T-helper 2 cell treated with Interferon-gamma antibody and Interleukin-4, amounts not matched to agents 100 ng/mL and 5 ng/mL, for 36 hours (primary cell): ENCODE results near the gene ARHGEF5. TPM values are rescaled to one million over a fixed set of nuclear protein-coding genes. Genes with fewer than 3 reads are reported as not detected.
"Not testable (repeated sequence)": the region's sequence is repeated elsewhere in the genome, so short reads cannot be mapped to it uniquely, and the experiment has no call there.

Experiments
- intact Hi-C: fragments of 100-400 bp; cut with micrococcal nuclease; formaldehyde crosslinking; loops from one replicate; pipeline ENCODE4 v1.15.1; 2023
- total RNA-seq: library from RNA; stranded (reverse); gene quantifications from 2 replicates; pipeline ENCODE4 v1.2.3, GENCODE V29; 2022

ARHGEF5 gene
- total RNA-seq = 11.0 and 11.9 TPM in 2 replicates

DNA sequence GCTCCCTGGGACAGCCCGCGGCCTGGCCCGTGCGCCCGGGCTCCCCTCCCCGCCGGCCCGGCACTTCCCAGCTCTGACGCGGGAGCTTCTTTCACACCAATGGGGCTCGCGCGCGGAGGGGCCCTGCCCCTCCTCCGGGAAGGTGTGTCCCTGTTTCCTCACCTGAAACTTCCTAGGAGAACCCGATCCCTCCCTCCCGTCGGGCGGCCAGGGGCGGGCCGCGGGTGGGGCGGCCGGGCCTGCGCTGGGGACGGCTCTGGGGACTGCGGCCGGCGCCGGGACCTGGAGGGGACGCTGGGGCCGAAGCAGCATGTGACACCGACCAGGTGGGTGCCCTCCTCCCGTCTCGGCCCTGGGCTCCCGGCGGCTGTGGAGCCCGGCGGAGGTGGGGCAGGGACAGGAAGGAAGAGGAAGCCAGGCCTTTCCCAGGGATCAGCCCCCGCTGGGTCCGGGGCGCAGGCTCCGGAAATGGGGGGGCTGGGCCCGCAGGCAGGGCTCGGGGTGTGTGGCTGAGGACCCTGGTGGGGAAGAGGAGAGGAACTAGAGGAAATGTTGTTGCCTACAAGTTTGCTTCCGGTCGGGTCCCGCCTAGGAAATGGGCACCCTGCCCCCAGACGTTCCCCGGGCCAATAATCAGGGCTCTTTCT lies at the start of gene ARHGEF5:
Gene ARHGEF5 (plus strand): TSS at position 227 of the 647 bp plus-strand sequence. CDS start 7,268 bp downstream, outside the sequence.
- intact Hi-C loops = not testable (repeated sequence)

DNA sequence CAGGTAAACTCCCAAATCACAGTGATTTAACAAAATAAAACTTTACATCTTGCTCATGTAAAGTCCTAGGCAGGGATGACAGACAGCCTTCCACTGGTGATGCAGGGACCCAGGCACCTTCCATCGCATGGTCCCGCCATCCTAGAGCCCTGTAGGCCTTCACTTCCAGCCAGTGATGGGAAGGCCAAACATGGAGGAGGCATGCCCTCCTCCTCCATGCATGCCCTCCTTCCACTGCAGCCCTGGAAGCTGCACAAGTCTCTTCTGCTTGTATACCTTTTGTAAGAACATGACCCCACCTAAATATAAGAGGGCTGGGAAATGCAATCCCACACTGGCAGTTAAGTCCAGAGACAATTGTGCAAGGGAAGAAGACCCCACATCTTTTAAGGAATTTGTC lies 45.5 kb upstream of the ARHGEF5 start:
- intact Hi-C loops = not testable (repeated sequence)

DNA sequence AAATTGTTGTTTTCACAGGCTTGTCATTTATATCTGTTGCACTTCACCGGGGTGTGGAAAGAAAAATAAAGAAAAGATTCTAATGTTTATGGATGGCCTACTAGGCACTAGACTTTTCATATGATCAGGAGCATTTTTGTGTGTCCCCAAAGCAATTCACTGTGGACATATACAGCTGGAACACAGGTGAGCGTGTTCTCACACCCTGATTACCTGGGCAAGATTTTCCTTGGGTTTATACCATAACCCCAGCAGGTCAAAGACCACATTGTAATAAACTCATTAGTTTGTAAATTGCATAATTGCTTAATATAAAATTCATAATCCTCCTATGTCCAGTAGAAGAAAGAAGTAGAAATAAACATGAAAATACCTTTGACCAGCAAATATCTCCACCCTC lies 44.0 kb upstream of the ARHGEF5 start:
- intact Hi-C loops = not testable (repeated sequence)

DNA sequence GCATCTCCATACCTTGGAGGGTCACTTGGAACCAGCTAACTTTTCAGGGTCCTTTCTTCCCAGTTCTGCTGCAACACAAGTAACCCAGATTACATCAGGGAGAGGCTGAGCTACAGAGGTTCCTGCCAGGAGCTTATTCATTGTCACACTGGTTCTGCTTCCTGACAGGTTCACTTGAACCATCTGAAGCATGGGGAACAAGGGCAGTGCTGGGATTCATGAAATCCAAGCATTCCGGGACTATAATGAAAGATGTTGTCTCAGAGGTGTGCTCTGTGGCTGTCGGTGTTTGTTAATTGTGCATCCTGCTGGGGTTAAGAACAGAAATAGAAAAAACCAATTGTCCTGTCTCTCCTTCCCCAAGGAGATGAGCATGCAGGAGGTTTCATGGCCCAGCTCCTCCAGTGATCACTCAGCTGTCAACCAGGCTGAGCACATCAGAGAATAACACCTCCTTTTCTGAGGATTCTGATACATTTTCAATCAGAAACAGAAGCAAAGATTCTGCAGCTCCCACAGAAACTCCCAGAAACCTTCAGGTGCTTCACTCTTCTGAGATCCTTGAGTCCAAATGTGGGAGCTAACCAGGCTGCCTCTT lies 43.2 kb upstream of the ARHGEF5 start, which contains the start of gene OR2A1:
Gene OR2A1 (plus strand): TSS at position 548 of the 598 bp plus-strand sequence. CDS start 5,706 bp downstream, outside the sequence.
- intact Hi-C loops = not testable (repeated sequence)

DNA sequence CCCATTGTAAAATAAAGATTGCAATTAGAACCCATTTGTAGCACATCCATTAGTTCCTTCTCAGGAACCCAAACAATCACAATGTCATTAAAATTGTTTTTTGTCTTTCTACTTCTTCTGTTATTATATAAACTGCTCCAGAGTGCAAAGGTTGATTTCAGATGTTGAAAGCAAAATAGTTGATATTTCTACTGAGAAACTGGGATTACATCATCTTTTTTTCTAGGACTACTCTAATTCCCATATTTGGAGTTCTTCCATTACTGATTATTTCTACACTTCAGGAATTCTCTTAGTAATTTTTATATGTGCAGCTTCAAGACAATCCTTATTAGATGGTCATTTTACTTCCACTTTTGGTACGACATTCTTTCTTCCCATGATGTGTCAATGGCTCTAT lies 37.7 kb upstream of the ARHGEF5 start:
- intact Hi-C loops = not testable (repeated sequence)

DNA sequence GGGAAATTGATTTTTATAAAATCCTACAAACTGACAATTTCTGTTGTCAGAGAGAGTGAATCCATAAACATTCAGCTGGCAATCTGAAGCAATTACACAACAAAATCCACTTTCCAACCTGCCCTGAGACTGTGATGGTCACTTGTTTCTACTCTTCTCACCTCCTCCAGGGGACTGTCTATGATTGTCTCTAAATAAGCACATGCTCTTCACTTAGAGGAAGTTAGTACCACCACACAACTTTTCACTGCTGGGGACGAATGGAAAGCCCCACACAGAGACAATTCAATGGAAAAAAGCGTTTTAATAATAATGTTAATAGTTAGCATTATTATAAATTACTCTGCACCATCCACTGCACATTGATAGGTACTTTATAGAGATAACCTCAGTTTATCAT lies 35.7 kb upstream of the ARHGEF5 start:
- intact Hi-C loops = not testable (repeated sequence)

- intact Hi-C loops = not testable (repeated sequence)
These were observed 33.5 kb upstream of the ARHGEF5 start for GRCh38 chr7:144321677-144322206.

DNA sequence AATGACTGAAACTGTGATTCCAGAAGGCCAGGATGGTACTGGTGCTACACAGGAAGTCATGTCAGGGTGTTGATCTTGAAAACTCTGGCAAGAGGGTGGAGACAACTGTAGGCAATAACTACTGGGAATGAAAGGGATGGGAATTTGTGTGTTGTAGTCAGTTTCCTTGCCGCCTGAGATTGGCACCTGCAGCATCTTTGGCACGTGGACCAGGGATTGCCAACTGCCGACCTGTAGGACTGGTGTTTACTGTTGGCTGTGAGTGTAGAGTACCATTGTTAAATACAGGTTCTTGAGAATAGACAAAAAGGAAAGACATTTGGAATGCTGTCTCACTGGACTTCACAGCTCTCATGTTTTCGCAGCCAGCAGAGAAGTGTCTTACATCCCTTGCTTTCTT lies 31.8 kb upstream of the ARHGEF5 start:
- intact Hi-C loops = not testable (repeated sequence)

- intact Hi-C loops = not testable (repeated sequence)
These were observed 29.3 kb upstream of the ARHGEF5 start for GRCh38 chr7:144325868-144326267.

DNA sequence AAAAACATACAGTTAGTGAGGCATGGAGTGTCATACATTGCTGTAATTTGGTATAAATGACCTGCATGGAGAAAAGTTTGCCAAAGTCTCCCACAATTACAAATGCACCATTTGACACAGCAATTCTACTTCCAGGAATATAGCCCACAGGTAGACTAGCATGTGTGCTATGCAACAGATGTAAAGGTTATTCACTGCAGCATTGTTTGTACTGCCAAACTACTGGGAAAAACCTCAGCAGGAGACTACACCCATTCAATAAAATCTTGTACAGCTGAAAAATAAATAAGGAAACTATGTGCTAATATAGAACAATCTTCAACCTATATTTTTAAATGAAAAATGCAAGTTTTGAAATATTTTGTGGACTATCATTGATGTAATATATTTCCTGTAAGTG lies 25.2 kb upstream of the ARHGEF5 start:
- intact Hi-C loops = not testable (repeated sequence)

DNA sequence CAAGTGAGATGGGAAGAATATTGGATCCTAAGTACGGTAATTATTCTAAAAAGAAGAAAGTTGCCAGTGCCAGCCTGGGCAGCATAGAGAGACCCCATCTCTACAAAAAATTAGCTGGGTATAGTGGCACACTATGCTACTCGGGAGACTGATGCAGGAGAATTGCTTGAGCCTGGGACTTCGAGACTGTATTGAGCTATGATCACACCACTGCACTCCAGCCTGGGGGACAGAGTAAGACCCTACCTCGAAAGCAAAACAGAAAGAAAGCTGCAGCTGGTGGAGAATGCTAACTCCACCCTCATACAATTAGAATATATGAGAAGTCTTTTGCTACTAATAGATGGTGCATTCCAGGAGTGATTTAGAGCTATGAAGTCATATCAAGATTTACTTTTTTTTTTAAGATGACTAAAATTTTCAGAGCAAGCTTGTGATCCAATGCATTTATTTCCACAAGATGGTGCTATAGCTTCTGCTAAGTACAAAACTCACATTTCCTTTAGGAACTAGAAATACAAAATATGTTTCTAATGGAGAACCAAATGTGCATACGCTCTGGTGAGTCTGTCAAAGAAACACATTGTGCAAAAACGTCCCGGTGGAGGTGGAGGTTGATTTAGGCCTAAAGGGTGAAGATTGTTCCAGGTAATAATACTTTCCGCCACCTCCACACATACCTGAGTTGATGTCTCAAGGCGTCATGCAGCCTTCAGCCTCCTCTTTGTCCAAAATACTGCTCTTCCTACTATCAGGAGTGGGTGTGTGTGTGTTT lies 23.8 kb upstream of the ARHGEF5 start:
- intact Hi-C loops = not testable (repeated sequence)

GRCh38 chr7:144331996-144332288 lies 23.3 kb upstream of the ARHGEF5 start:
- intact Hi-C loops = not testable (repeated sequence)

- intact Hi-C loops = not testable (repeated sequence)
These were observed 6.6 kb upstream of the ARHGEF5 start for GRCh38 chr7:144348625-144349024.

DNA sequence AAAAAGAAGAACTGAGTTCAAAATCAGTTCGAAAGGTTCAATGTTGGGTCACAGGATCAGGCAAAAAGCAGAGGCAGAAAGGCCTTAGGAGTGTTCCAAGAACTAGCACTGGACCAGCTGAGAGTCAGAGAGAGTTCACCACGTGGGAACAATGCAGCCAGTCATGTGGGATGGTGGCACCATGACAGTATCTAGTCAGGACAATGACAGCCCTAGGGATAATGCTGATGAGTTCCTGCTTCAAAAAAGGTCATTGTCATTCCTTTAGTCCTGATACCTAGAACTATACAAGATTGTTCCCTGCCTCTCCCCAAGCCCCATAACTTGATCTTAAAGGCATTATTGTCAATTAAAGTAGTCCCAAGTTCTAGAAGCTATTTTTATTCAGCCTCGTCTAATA lies 3.5 kb upstream of the ARHGEF5 start:
- intact Hi-C loops = not testable (repeated sequence)

GRCh38 chr7:144356185-144356584 lies 983 bp downstream of the ARHGEF5 start:
- intact Hi-C loops = not testable (repeated sequence)

GRCh38 chr7:144356860-144357259 lies 1.7 kb downstream of the ARHGEF5 start:
- intact Hi-C loops = not testable (repeated sequence)

DNA sequence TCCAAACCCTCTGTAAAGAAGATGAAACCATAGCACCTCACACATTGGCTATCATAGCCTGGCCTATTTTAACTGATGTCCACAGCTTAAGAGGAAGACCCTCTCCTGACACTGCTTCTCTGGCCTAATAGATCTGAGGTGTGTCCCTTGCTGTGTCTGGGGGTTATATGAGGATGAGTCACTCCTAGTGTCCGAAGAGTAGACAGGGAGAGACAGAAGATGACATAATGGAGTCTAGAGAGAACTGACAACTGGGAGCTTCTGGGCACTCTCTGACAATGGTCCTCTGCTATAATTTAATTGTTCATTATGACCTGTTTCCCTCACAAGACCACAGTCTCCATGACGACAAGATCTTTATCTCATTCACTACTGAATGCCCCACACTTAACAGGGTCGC lies 6.9 kb downstream of the ARHGEF5 start:
- intact Hi-C loops = not testable (repeated sequence)

GRCh38 chr7:144365523-144365922 lies 10.3 kb downstream of the ARHGEF5 start:
- intact Hi-C loops = not testable (repeated sequence)

DNA sequence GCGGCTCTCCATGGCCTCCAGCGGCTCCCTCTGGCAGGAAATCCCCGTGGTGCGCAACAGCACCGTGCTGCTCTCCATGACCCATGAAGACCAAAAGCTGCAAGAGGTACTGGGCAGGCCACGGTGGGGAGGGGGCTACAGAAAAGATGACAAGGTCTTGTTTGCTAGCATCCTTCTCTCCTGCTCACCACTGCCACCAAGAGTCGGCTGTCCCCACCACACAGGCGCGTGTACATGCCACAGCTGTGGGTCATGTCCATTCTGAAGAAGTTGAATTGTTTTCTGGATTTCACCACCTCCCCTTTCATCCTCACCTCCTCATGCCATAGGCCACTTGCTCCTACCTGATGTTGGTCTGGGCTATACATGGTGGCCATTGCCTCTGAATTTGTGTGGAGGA lies 12.0 kb downstream of the ARHGEF5 start:
- intact Hi-C loops = not testable (repeated sequence)

DNA sequence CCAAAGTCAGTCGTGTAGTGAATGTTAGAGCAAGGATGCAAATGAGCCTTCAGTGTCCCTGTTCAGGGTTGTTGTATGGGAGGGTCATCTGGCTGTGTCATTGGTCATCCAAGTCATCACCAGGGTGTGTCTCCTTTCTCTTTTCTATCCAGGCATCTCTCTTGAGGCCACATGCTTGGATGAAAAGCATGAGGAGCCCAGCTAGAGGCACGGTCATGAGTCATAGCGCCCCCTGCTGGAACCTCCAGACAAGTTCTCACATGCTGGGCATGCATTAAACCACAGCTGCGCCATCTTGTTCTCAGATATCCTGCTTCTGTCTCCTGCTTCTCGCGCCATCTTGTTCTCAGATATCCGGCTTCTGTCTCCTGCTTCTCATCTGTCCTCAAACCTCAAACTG lies 14.0 kb downstream of the ARHGEF5 start:
- intact Hi-C loops = not testable (repeated sequence)

DNA sequence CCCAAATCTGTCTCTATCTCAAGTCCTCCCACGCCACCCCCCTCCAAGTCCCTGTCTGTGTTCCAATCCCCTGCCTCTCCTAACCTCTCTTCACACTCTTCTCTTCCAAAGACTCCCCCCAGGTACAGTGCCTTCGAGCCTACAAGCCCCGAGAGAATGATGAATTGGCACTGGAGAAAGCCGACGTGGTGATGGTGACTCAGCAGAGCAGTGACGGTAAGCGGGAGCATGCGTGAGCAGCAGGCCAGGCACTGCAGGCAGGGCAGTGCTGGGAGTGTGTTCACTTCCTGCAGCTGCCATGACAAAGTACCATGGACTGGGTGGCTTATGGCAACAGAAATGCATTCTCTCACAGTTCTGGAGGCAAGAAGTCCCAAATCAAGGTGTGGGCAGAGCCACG lies 23.4 kb downstream of the ARHGEF5 start:
- intact Hi-C loops = no loop called here

GRCh38 chr7:144379776-144380384 lies 24.7 kb downstream of the ARHGEF5 start:
- intact Hi-C loops = no loop called here
